PC-9 (cell line): ENCODE measurements around the gene SSMEM1.

ENCODE experiments used
- EZH2 ChIP-seq: fragments of 200-600 bp; sonication (generic); IDR thresholded peaks from 2 replicates; pipeline ENCODE4 v1.8.0; 2017; ENCODE audit warnings: antibody characterized with exemption, low read depth
- TF ChIP-seq, protein P1 (sequence below): fragments of 200-600 bp; sonication (generic); conservative IDR thresholded peaks from 2 replicates; pipeline ENCODE4 v1.6.1; 2017; ENCODE audit warnings: mixed run types, antibody characterized with exemption, mild to moderate bottlenecking, moderate library complexity

GRCh38 chr7:130256704-130257103 lies 49.0 kb downstream of the SSMEM1 start:
- TF ChIP-seq, protein P1, sequence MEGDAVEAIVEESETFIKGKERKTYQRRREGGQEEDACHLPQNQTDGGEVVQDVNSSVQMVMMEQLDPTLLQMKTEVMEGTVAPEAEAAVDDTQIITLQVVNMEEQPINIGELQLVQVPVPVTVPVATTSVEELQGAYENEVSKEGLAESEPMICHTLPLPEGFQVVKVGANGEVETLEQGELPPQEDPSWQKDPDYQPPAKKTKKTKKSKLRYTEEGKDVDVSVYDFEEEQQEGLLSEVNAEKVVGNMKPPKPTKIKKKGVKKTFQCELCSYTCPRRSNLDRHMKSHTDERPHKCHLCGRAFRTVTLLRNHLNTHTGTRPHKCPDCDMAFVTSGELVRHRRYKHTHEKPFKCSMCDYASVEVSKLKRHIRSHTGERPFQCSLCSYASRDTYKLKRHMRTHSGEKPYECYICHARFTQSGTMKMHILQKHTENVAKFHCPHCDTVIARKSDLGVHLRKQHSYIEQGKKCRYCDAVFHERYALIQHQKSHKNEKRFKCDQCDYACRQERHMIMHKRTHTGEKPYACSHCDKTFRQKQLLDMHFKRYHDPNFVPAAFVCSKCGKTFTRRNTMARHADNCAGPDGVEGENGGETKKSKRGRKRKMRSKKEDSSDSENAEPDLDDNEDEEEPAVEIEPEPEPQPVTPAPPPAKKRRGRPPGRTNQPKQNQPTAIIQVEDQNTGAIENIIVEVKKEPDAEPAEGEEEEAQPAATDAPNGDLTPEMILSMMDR = no peak
- no peak for TF ChIP-seq EZH2
